Brain pericyte (primary cell): ENCODE measurements around the gene GLG1.
"Not testable (repeated sequence)": the region's sequence is repeated elsewhere in the genome, so short reads cannot be mapped to it uniquely, and the experiment has no call there.

Experiments
- DNase-seq: peaks from one replicate; pipeline ENCODE4 v3.0.0-alpha.2; 2012; ENCODE audit warnings: low read depth, low spot score

GLG1 gene

DNA sequence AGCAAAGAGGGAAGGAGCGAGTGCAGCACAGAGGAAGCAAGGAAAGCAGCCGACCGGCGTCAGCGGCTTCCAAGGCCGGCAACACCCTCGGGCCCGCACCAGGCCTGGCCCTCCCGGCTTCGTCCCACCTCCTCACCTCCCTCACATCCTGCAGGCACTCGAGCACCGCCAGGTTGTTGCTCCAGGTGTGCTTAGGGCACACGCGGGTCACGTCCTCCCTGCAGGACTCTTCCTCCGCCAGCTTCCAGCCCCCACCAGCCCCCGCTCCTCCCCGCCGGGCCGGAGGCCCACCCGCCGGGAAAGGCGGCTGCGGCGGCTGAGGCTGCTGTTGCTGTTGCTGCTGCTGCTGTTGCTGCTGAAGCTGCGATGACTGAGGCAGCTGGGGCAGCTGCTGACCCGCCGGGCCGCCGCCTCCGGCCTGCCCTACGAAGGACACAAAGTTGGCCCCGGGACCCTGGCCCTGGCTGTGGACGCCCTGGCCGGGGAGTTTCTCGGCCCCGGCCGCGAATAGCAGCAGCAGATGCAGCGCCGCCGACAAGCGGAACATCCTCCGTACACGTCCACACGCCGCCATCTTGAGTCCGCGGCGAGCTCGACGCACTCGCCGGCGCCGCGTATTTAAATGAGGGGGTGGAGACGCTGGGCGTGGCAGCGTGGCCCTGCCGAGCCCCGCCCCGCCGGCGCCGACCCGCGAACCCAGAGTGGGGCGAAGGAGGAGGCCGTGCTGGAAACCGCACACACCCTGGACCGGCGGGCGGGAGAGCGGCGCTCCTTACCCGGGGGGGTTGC lies at the start of gene GLG1:
Gene GLG1, minus strand, starts transcription at position 594 of the 789 bp plus-strand sequence. Its CDS starts 20 bp downstream, at position 574.
- peak; percentile 74 for DNase-seq

DNA sequence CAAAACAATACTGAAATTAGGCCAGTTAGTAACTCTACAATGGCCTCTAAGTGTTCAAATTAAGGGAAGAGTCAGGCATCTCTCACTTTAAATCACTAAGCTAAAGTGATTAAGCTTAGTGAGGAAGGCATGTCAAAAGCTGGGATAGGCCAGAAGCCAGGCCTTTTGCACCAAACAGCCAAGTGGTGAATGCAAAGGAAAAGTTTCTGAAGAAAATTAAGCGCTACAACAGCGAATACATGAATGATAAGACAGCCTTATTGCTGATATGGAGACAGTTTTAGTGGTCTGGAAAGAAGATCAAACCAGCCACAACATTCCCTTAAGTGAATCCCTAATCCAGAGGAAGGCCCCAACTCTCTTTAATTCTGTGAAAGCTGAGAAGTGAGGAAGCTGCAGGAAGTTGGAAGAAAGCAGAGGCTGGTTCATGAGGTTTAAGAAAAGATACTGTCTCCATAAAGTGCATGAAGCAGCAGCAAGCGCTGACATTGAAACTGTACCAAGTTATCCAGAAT lies 47.7 kb upstream of the GLG1 start:
- no peak for DNase-seq

DNA sequence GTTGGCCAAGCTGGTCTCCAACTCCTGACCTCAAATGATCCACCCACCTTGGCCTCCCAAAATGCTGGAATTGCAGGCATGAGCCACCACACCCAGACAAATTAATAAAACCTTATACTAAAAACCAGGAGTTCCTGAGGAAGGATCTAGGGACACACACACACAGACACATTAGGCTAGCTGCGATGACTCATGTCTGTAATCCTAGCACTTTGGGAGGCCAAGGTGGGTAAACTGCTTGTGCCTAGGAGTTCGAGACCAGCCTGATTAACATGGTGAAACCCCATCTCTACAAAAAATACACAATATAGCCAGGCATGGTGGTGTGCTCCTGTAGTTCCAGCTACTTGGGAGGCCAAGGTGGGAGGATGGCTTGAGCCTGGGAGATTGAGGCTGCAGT lies 46.0 kb upstream of the GLG1 start:
- not testable (repeated sequence) for DNase-seq

DNA sequence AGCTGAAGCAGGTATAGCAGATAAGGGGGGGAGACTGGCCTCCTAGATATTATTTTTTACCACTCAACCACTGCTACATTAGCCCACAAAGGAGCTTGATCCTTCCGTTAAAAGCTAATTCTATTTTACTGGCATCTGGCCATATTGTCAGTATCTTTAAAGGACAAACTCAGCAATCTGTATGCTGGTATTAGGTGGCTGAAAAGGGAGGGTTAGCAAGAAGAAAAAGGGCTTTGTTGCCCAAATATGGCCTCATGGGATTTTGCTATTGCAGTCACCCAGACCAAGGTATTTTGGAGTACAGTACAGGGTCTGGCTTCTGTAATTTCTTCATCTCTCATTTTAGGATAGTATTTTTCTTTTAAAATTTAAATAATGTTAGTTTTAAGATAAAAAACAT lies 45.3 kb upstream of the GLG1 start:
- DNase-seq = no peak

DNA sequence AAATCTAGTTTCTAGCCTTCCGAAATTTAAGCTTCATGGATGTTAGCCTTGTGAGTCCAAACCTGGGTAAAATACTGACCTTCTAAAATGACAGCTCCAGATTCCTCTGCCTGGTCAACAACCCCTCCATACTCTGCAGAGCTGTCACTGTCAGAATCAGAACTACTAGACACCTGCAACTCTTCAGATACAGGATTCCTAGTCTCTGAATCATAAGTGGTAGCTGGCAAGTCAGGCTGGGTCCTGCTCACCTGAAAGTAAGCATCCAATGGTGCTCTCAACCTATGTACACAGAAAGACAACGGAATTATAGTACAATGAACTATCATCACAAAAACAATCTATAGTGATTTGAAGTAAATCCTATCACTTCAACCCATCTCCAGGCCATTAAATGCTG lies 44.9 kb upstream of the GLG1 start:
- DNase-seq = no peak

DNA sequence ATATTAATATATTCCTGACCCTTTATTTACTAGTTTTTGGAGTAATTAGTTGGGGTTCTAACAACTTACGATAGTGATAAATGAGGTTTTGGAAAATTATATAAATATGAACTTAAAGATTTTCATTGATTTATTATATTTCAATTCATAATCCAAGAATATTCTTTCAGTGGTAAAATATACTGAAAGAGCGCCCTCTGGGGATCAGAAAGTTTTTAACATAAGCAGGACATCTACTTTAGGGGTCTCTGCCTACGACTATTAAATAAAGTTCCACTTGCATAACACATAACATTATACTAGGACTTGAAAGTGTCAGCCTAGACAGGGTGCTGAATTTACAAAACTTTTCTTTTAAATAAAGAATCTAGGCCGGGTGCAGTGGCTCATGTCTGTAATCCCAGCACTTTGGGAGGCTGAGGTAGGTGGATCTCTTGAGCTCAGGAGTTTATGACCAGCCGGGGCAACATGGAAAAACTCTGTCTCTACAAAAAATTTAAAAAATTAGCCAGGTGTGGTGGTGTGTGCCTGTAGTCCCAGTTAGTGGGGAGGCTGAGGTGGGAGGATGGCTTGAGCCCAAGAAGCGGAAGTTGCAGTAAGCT lies 44.2 kb upstream of the GLG1 start:
- DNase-seq = no peak

DNA sequence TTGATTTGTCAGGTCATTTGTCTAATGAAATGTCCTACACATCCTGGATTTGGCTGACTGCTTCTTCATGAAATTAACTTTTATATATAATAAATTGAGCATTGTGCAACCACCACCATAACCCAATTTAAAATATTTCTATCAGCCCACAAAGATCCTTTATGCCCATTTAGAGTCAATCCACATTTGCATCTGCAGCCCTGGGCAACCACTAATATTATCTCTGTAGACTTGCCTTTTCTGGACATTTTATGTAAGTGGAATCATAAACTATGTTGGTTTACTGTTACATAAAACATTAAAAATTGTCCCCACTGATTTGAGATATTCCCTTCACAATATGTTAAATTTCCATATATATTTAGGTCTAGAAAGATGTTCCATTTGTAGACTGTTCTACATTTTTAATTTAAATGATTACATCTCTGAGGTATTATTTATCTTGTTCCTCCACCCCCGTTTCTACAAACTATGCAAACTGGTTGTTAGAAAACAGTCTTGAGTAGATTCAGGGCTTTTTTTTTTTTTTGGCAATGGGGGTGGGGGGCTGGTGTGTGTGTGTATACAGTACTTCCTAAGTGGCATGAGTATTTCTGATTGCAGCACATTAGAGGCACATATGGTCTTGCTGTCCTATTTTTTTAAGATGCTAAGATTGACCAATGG lies 43.1 kb upstream of the GLG1 start:
- no peak for DNase-seq

DNA sequence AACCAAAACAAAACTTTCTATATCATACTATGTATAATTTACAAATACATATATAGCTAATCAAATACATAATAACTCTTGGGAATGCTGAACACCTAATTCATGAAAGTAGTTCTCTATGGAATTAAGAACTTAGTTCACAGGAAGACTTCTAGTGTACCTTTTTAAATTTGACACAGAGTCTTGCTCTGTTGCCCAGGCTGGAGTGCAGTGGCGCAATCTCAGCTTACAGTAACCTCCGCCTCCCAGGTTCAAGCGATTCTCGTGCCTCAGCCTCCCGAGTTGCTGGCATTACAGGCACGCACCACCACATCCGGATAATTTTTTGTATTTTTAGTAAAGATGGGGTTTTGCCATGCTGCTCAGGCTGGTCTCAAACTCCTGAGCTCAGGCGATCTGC lies 35.1 kb upstream of the GLG1 start:
- no peak for DNase-seq

DNA sequence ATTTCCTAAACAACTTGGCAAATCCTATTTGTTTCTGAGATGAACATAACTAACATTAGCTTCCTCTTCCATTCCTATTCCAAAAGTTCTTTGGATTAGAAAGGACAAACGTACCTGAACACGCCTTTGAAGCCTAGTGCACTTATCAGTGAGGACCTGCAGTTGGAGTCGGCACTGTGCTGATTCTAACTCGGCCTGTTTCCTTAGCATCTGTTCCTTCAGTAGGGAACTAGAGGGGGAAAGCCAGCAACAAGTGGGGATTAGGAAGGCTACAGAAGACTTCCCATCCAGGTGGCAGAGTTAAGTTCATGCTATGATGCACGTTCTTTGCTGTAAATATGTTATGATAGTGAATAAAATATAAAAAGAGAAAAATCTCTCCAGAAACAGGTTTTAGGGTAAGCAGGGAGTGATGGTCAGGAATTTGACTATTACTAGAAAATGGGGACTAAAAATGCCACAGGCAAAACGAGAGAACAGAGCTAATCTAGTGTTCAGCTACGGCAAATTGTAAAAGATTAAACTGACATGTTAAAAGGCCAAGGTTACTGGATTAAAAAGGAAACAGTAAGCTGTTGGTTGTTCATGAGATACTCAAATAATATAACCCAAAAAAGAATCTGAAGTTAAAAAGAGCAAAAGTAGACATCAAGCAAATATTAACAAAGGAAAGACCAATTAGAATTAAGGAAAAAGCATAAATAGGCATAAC lies 31.0 kb upstream of the GLG1 start:
- no peak for DNase-seq

DNA sequence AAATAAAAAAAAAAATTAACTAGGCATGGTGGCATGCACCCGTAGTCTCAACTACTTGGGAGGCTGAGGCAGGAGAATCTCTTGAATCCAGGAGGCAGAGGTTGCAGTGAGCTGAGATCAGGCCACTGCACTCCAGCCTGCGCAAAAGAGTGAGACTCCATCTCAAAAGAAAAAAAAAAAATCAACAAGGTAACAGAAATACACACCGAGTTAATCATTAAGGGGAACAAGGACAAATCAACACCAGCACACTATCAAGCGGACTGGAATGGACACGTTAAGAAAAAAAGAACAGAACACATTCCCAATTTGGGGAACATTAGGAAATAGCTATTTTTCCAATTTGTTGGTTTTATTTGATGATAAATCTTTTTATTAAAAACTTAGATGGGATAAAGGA lies 28.4 kb upstream of the GLG1 start:
- DNase-seq = no peak

DNA sequence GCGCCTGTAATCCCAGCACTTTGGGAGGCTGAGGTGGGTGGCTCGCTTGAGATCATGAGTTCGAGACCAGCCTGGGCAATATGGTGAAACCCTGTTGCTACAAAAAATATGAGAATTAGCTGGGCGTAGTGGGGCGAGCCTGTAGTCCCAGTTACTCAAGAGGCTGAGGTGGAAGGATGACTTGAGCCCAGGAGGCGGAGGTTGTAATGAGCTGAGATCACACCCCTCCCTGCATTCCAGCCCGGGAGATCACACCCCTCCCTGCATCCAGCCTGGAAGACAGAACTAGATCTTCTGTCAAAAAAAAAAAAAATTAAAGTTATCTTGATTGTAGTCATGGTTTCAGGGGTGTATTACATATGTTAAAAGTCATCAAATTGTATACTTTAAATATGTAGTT lies 26.8 kb upstream of the GLG1 start:
- no peak for DNase-seq

DNA sequence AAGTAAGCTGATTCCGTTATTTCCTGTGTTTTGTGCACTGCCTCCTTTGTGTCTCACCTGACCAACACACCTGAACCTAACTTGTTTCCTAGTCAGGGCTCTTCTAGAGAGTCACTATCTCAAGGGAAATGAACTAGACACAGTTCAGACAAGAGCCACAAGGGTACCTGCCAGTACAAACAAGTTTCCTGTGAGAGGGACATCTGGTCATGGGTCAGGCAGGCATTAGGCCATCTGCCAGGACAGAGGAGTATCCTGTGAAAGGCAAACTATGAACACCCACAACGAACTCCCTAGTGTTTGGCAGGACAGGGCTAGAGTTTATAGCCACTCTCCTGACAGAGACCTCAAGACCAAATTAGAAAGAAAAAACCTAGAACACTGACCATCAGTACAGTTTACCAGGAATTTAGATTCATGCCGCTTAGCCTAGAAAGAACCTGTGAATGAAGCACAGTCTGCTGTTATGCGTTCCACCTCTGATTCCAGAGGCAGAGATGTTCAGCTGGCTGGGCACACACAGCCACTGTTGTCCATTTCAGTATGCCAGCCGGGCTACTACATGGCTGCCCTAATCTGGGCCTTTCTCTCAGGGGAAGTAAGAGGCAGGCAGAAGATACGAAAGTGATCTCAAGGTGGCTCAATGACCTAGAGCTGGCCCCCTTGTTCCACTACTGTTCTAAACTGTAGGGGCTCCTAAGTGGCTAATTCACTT lies 20.7 kb upstream of the GLG1 start:
- no peak for DNase-seq

DNA sequence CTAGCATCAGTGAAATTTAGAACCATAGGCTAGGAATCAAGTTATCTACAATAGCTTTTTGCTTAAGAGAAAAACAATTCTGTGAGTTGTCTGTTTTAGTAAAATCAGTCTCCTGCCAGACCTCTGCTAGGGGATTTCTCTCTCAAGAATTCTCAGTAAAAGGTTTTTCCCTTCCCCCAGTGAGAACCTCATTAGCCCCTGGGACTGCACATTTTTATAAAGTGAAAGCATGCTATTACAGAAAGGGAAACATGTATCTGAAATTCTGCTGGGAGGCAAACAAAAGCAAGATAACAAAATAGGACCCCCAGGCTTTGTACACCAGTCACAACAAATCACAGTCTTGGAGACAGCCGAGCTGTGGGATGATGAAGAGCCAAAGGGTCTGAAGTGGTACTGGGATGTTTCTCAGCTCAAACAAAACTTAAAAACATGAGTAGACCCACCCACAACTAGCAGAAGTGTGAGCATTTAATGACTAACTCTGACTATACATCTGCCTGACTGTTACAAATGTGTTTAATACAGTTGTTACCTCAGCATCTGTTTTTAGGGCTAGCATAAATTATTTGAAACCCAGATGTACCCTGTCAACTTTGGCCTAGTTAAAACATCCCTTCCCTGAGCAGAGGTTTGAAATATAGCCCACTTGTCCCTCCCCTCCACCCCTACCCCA lies 20.0 kb upstream of the GLG1 start:
- DNase-seq = no peak

DNA sequence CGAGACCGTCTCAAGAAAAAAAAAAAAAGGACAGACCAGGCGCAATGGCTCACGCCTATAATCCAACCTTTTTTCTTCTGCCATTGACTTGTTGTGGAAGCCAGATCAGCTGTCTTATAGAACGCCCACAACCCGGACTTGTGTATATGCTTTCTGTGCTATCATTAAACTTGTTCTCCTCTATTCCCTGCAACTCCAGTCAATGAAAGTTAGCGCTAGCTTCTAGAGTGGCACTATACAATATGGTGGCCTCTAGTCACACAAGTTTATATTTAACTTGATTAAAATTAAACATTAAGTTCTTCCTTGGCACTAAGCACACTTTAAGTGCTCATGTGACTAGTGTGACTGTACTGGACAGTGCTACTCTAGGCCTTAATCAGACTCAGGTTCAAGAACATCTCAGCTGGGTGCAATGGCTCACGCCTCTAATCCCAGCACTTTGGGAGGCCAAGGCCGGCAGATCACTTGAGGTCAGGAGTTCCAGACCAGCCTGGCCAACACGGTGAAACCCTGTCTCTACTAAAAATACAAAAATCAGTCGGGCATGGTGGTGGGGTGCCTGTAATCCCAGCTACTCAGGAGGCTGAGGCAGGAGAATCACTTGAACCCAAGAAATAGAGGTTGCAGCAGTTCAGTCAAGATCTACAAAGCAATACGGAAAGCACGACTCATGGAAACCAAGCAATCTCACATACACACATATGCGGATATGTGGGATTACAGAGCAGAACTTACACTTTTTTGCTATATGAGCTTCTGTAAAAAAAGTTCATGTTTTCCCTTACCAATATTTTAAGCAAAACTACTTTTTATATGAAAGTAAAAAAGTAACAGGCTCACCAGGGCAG lies 18.8 kb upstream of the GLG1 start:
- no peak for DNase-seq

DNA sequence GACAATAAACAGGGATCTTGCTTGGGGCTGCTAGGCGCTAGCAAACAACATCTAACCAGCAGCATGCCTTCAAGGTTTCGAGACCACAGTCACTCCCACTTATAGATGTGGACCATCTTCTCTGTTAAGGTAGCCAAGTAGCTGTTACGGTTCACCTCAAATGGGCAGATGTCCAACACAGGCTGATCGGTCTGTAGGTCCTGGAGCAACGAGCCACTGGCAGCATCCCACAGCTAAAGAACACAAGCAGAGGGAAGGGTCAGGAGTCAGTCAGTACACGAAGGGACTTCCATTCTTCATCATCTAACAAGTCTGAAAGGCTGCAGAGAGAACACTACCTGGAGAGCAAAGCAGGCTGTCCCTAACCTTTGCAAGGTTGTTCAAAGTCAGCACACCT lies 16.9 kb upstream of the GLG1 start:
- DNase-seq = no peak

DNA sequence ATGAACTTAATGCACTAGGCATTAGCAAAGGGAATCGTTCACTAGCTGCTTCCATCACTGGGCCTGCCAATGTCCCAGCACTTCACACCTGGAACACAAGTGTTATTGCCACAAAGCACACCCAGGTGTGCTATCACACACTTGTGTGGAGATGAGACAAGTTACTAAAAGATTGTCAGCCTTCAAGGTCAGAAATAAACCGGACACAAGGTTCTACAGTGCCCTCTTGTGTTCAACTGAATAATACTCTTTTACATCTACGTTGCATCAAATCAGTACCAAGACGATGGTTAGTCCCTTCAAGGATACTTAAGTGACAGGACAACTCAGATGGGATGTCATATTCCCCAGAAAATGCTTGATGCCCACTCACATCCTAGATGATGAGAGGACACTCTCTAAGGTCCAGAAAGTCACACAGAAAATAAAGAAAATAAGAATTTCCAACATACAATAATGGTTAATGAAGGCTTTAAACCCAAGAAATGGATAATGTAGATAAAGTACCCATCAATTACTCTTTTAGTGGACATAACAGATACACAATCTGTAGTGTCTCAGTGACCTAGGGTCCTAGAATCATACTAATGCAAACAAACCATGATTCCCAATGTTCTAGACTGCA lies 16.4 kb upstream of the GLG1 start:
- DNase-seq = peak; percentile 27

DNA sequence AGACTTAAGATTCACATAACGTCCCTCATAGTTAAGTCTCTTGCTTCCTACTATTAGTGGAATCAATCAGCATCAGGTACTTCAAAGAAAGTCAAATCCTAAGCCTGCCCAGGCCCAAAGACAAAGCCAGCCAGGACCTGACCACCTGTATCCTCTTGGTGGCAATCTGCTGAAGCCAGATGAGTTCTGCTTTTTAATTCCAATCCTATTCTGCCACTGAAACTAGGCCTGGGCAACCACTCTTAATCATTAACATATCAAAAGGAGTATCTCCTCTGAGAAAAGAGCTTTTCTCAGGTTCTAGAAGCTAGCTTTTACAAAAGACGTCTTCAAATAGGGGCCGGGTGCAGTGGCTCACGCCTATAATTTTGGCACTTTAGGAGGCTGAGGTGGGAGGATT lies 15.1 kb upstream of the GLG1 start:
- no peak for DNase-seq

DNA sequence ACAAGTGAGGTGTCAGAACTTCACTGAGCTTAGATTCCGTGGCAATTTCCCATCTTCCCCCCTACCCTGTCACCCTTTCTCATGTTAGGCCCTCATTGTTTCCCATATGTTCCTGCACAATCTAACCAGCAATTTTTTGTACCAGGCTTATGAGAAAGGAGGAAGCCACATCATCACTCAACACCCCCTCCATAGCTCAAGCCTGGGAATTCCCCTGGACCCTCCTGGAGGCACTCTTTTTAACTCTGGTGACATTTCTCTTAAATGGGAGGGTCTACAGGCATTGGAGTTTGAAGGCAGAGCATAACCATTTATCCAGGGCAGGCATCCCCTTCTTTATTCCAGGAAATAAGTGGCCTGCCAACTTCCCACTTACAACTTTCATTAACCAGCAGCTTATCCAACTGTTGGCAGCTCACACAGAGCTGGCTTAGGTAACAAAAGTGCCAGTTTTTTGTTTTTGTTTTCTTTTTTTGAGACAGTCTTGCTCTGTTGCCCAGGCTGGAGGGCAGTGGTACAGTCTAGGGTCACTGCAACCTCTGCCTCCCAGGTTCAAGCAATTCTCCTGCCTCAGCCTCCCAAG lies 10.4 kb upstream of the GLG1 start:
- no peak for DNase-seq

DNA sequence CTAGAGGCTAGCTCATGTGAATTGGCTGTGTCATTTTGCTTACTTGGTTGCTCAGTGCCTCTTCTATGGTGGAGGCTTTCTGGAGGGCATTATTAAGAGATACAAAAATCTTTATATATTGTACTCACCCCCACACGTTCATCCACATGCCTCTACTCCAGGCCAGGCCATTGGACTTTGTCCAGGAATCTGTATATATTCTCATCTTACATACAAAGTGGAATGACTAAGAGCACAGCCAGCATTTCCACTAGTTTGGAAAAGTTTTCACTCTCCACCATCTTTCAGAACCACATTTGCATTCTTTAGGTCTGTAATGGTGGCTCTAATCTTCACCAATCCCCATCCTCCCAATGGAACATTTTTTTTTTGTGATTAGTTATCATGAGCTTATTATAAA lies 4.8 kb upstream of the GLG1 start:
- no peak for DNase-seq
